ENCODE measurements around the gene MRPL58. TPM values are rescaled to one million over a fixed set of nuclear protein-coding genes. Genes with fewer than 3 reads are reported as not detected.
"Not testable (repeated sequence)": the region's sequence is repeated elsewhere in the genome, so short reads cannot be mapped to it uniquely, and the experiment has no call there.

The MRPL58 gene
- 24.1 TPM for polyA plus RNA-seq
- long read RNA-seq, donor 1, transcript MRPL58-201 (6 exons, 890 nt): major isoform, 6 of 6 reads
- long read RNA-seq, donor 1, partial matches to known transcripts: 0 of 6 reads
- long read RNA-seq, donor 1, other reads (novel, unspliced or antisense): 0 of 6 reads
- long read RNA-seq, donor 2, transcript MRPL58-201 (6 exons, 890 nt): major isoform, 13 of 14 reads
- long read RNA-seq, donor 2, partial matches to known transcripts: 0 of 14 reads
- long read RNA-seq, donor 2, other reads (novel, unspliced or antisense): 0 of 14 reads
- long read RNA-seq, donor 3: 0 reads
- long read RNA-seq, donor 4: 0 reads
- long read RNA-seq, donor 5, partial matches to known transcripts: 0 of 4 reads
- long read RNA-seq, donor 5, other reads (novel, unspliced or antisense): 0 of 4 reads
- long read RNA-seq, donor 6, transcript MRPL58-201 (6 exons, 890 nt): major isoform, 12 of 13 reads
- long read RNA-seq, donor 6, partial matches to known transcripts: 0 of 13 reads
- long read RNA-seq, donor 6, other reads (novel, unspliced or antisense): 0 of 13 reads
- long read RNA-seq, donor 7, partial matches to known transcripts: 0 of 1 reads
- long read RNA-seq, donor 7, other reads (novel, unspliced or antisense): 0 of 1 reads
- long read RNA-seq, donor 8, transcript MRPL58-201 (6 exons, 890 nt): major isoform, 12 of 16 reads
- long read RNA-seq, donor 8, partial matches to known transcripts: 0 of 16 reads
- long read RNA-seq, donor 8, other reads (novel, unspliced or antisense): 0 of 16 reads
- long read RNA-seq, donor 9, transcript MRPL58-201 (6 exons, 890 nt): major isoform, 11 of 14 reads
- long read RNA-seq, donor 9, partial matches to known transcripts: 0 of 14 reads
- long read RNA-seq, donor 9, other reads (novel, unspliced or antisense): 0 of 14 reads
- long read RNA-seq, donor 10, transcript MRPL58-201 (6 exons, 890 nt): major isoform, 10 of 11 reads
- long read RNA-seq, donor 10, partial matches to known transcripts: 0 of 11 reads
- long read RNA-seq, donor 10, other reads (novel, unspliced or antisense): 0 of 11 reads
- long read RNA-seq, donor 11, transcript MRPL58-201 (6 exons, 890 nt): major isoform, 6 of 6 reads
- long read RNA-seq, donor 11, partial matches to known transcripts: 0 of 6 reads
- long read RNA-seq, donor 11, other reads (novel, unspliced or antisense): 0 of 6 reads

- Histone ChIP-seq H3K27me3 (ENCODE audit: control insufficient read depth, insufficient read depth, low read length) (no peaks in the 10 kb centered on the region), H3K27ac (ENCODE audit: low read length) (peak within 1 kb of the TSS; percentile 76), H3K4me3 (ENCODE audit: low read length) (peak within 1 kb of the TSS; percentile 69), H3K36me3 (ENCODE audit: control insufficient read depth, insufficient read depth, low read length) (peaks cover 3% of the 10 kb centered on the region), H3K4me1 (ENCODE audit: control insufficient read depth, insufficient read depth, low read length) (peaks cover 13% of the 10 kb centered on the region), H3K9me3 (ENCODE audit: control insufficient read depth, low read depth, low read length) (no peaks in the 10 kb centered on the region)
- WGBS (ENCODE audit: insufficient coverage, low lambda C conversion rate): 0% methylated on average over 1 of the region's 63 CpGs
- DNase-seq: peak; percentile 76 to 91
Observed at GRCh38 chr17:75012346-75013091, at the start of gene MRPL58. Gene MRPL58 (plus strand): TSS chr17:75012670. CDS start chr17:75012687, 17 bp downstream.

- peaks cover 2% of the 10 kb centered on the region for H3K36me3 ChIP-seq (ENCODE audit: control insufficient read depth, insufficient read depth, low read length)
- no peaks in the 10 kb centered on the region for H3K9me3 ChIP-seq (ENCODE audit: control insufficient read depth, low read depth, low read length)
- no CpG with 5 or more reads among the region's 12 CpGs for WGBS (ENCODE audit: insufficient coverage, low lambda C conversion rate)
- H3K4me3 ChIP-seq (ENCODE audit: low read length): no peak overlapping the region
- peaks cover 13% of the 10 kb centered on the region for H3K4me1 ChIP-seq (ENCODE audit: control insufficient read depth, insufficient read depth, low read length)
- H3K27me3 ChIP-seq (ENCODE audit: control insufficient read depth, insufficient read depth, low read length): no peaks in the 10 kb centered on the region
- no peak overlapping the region for H3K27ac ChIP-seq (ENCODE audit: low read length)
- no peak for DNase-seq
Observed at GRCh38 chr17:74963656-74964055, 48.8 kb upstream of the MRPL58 start.

- no peaks in the 10 kb centered on the region for H3K9me3 ChIP-seq (ENCODE audit: control insufficient read depth, low read depth, low read length)
- H3K27me3 ChIP-seq (ENCODE audit: control insufficient read depth, insufficient read depth, low read length): no peaks in the 10 kb centered on the region
- no peak overlapping the region for H3K4me3 ChIP-seq (ENCODE audit: low read length)
- DNase-seq: no peak
- peaks cover 2% of the 10 kb centered on the region for H3K36me3 ChIP-seq (ENCODE audit: control insufficient read depth, insufficient read depth, low read length)
- no CpG with 5 or more reads among the region's 12 CpGs for WGBS (ENCODE audit: insufficient coverage, low lambda C conversion rate)
- H3K27ac ChIP-seq (ENCODE audit: low read length): no peak overlapping the region
- H3K4me1 ChIP-seq (ENCODE audit: control insufficient read depth, insufficient read depth, low read length): peaks cover 16% of the 10 kb centered on the region
Observed at GRCh38 chr17:74964246-74964761, 48.2 kb upstream of the MRPL58 start.

- WGBS (ENCODE audit: insufficient coverage, low lambda C conversion rate): no CpG with 5 or more reads among the region's 14 CpGs
- H3K27me3 ChIP-seq (ENCODE audit: control insufficient read depth, insufficient read depth, low read length): no peaks in the 10 kb centered on the region
- H3K27ac ChIP-seq (ENCODE audit: low read length): no peak overlapping the region
- peaks cover 2% of the 10 kb centered on the region for H3K36me3 ChIP-seq (ENCODE audit: control insufficient read depth, insufficient read depth, low read length)
- peaks cover 16% of the 10 kb centered on the region for H3K4me1 ChIP-seq (ENCODE audit: control insufficient read depth, insufficient read depth, low read length)
- no peak for DNase-seq
- no peaks in the 10 kb centered on the region for H3K9me3 ChIP-seq (ENCODE audit: control insufficient read depth, low read depth, low read length)
- H3K4me3 ChIP-seq (ENCODE audit: low read length): no peak overlapping the region
Observed at GRCh38 chr17:74964988-74965622, 47.4 kb upstream of the MRPL58 start.

- H3K27ac ChIP-seq (ENCODE audit: low read length): no peak overlapping the region
Observed at GRCh38 chr17:74968361-74968780, 44.1 kb upstream of the MRPL58 start.

GRCh38 chr17:74969501-74969900 is 43.0 kb upstream of the MRPL58 start:
- WGBS (ENCODE audit: insufficient coverage, low lambda C conversion rate): no CpG with 5 or more reads among the region's 5 CpGs
- H3K27ac ChIP-seq (ENCODE audit: low read length); H3K9me3 ChIP-seq (ENCODE audit: control insufficient read depth, low read depth, low read length); H3K36me3 ChIP-seq (ENCODE audit: control insufficient read depth, insufficient read depth, low read length); H3K4me3 ChIP-seq (ENCODE audit: low read length); DNase-seq: not testable (repeated sequence)
- H3K4me1 ChIP-seq (ENCODE audit: control insufficient read depth, insufficient read depth, low read length): peaks cover 27% of the 10 kb centered on the region
- peaks cover 20% of the 10 kb centered on the region for H3K27me3 ChIP-seq (ENCODE audit: control insufficient read depth, insufficient read depth, low read length)

More at GRCh38 chr17:74968361-74968780, 44.1 kb upstream of the MRPL58 start:
- Histone ChIP-seq H3K27me3 (ENCODE audit: control insufficient read depth, insufficient read depth, low read length) (peaks cover 19% of the 10 kb centered on the region), H3K4me3 (ENCODE audit: low read length) (no peak overlapping the region), H3K9me3 (ENCODE audit: control insufficient read depth, low read depth, low read length) (no peaks in the 10 kb centered on the region), H3K36me3 (ENCODE audit: control insufficient read depth, insufficient read depth, low read length) (no peaks in the 10 kb centered on the region), H3K4me1 (ENCODE audit: control insufficient read depth, insufficient read depth, low read length) (peaks cover 27% of the 10 kb centered on the region)
- WGBS (ENCODE audit: insufficient coverage, low lambda C conversion rate): no CpG with 5 or more reads among the region's 5 CpGs
- DNase-seq: peak in 1 of 2 donors; percentile 67

- peaks cover 21% of the 10 kb centered on the region for H3K27me3 ChIP-seq (ENCODE audit: control insufficient read depth, insufficient read depth, low read length)
- H3K4me3 ChIP-seq (ENCODE audit: low read length): no peak overlapping the region
- no peaks in the 10 kb centered on the region for H3K36me3 ChIP-seq (ENCODE audit: control insufficient read depth, insufficient read depth, low read length)
- WGBS (ENCODE audit: insufficient coverage, low lambda C conversion rate): no CpG with 5 or more reads among the region's 3 CpGs
- no peak for DNase-seq
- H3K27ac ChIP-seq (ENCODE audit: low read length): no peak overlapping the region
- peaks cover 31% of the 10 kb centered on the region for H3K4me1 ChIP-seq (ENCODE audit: control insufficient read depth, insufficient read depth, low read length)
- no peaks in the 10 kb centered on the region for H3K9me3 ChIP-seq (ENCODE audit: control insufficient read depth, low read depth, low read length)
Observed at GRCh38 chr17:74970395-74970794, 42.1 kb upstream of the MRPL58 start.

- Histone ChIP-seq H3K36me3 (ENCODE audit: control insufficient read depth, insufficient read depth, low read length) (no peaks in the 10 kb centered on the region), H3K4me1 (ENCODE audit: control insufficient read depth, insufficient read depth, low read length) (peaks cover 31% of the 10 kb centered on the region), H3K27ac (ENCODE audit: low read length) (peak overlapping the region; percentile 56), H3K9me3 (ENCODE audit: control insufficient read depth, low read depth, low read length) (no peaks in the 10 kb centered on the region), H3K27me3 (ENCODE audit: control insufficient read depth, insufficient read depth, low read length) (peaks cover 21% of the 10 kb centered on the region), H3K4me3 (ENCODE audit: low read length) (peak overlapping the region; percentile 71)
- WGBS (ENCODE audit: insufficient coverage, low lambda C conversion rate): no CpG with 5 or more reads among the region's 8 CpGs
- no peak for DNase-seq
Observed at GRCh38 chr17:74971069-74971841, 41.2 kb upstream of the MRPL58 start.

- Histone ChIP-seq H3K4me1 (ENCODE audit: control insufficient read depth, insufficient read depth, low read length) (peaks cover 31% of the 10 kb centered on the region), H3K36me3 (ENCODE audit: control insufficient read depth, insufficient read depth, low read length) (no peaks in the 10 kb centered on the region), H3K4me3 (ENCODE audit: low read length) (peak overlapping the region; percentile 71), H3K9me3 (ENCODE audit: control insufficient read depth, low read depth, low read length) (no peaks in the 10 kb centered on the region), H3K27me3 (ENCODE audit: control insufficient read depth, insufficient read depth, low read length) (peaks cover 21% of the 10 kb centered on the region), H3K27ac (ENCODE audit: low read length) (peak overlapping the region; percentile 56)
- no peak for DNase-seq
- WGBS (ENCODE audit: insufficient coverage, low lambda C conversion rate): no CpG with 5 or more reads among the region's 9 CpGs
Observed at GRCh38 chr17:74971842-74972106, 40.7 kb upstream of the MRPL58 start.
